SK-N-DZ (cell line): ENCODE results near the gene B3GALT4. TPM values are rescaled to one million over a fixed set of nuclear protein-coding genes. Genes with fewer than 3 reads are reported as not detected.
"Not testable (repeated sequence)": the region's sequence is repeated elsewhere in the genome, so short reads cannot be mapped to it uniquely, and the experiment has no call there.

Experiments used
- DNase-seq: peaks from one replicate; pipeline ENCODE4 v3.0.0-alpha.2; 2015; ENCODE audit warnings: low spot score
- polyA plus RNA-seq, 2 experiments: library from polyadenylated mRNA; depleted of rRNA; stranded (reverse); fragments of >200 nt; gene quantifications; 2 replicates each; pipeline ENCODE4 v1.2.3, GENCODE V29; 2014

B3GALT4 gene, protein sequence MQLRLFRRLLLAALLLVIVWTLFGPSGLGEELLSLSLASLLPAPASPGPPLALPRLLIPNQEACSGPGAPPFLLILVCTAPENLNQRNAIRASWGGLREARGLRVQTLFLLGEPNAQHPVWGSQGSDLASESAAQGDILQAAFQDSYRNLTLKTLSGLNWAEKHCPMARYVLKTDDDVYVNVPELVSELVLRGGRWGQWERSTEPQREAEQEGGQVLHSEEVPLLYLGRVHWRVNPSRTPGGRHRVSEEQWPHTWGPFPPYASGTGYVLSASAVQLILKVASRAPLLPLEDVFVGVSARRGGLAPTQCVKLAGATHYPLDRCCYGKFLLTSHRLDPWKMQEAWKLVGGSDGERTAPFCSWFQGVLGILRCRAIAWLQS
- 0.12 and 0.42 TPM in 2 replicates for polyA plus RNA-seq (2014; cell fraction: cytosol; rRNA removed)
- 0.19 and 0.38 TPM in 2 replicates for polyA plus RNA-seq (2014; cell fraction: nucleus; rRNA removed)

DNA sequence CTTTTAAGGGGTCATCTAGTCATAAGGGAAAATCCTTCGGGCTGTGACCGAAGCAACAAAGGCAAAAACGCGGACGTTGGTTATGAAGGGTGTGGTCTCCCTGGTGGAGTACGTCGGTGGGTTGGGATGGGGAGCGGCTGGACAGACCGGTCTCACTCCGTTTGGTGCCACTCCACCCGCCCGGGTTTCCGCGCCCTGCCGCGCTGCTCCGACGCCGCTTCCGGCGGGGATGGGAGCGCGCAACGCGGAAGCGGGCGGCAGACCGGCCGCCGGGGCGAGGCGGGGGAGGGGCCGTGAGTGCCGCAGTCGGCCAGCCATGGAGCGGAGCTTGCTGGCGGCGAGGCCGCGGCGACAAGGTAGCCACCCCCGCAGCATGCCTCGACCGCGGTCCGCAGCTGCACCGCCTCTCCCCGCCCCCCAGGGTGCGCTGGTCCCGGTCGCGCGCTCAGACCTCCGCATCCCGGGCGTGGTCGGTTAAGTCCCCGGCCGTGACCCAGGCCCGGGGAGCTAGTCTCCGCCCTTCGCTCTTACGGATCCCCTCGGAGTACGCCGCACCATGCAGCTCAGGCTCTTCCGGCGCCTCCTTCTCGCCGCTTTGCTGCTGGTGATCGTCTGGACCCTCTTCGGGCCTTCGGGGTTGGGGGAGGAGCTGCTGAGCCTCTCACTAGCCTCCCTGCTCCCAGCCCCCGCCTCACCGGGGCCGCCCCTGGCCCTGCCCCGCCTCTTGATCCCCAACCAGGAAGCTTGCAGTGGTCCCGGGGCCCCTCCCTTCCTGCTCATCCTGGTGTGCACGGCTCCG is at the start of gene B3GALT4:
B3GALT4 (plus strand) TSS at position 260 of the 799 bp plus-strand sequence; CDS start at position 557, 297 bp downstream.
- DNase-seq = peak; percentile 87

DNA sequence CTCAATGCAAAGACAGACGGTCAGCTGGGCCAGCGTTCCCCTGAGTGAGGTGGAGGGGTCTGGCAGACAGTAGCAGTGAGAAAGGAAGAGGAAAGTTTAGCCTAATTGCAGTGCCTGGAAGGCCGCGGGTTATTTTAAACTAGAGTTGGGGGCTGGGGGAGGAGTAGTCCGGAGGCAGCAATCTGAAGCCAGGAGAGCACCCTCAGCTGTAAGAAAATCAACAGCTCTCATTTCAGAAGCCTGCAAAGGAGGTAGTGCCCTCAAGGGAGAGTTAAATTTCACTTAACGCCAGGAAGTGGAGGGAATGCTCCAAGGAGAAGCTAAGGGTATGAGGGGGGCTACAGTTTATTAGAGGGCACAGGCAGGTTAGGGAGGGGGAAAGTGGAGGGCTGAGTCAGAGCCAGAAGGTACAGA is 41.7 kb upstream of the B3GALT4 start:
- DNase-seq = no peak

DNA sequence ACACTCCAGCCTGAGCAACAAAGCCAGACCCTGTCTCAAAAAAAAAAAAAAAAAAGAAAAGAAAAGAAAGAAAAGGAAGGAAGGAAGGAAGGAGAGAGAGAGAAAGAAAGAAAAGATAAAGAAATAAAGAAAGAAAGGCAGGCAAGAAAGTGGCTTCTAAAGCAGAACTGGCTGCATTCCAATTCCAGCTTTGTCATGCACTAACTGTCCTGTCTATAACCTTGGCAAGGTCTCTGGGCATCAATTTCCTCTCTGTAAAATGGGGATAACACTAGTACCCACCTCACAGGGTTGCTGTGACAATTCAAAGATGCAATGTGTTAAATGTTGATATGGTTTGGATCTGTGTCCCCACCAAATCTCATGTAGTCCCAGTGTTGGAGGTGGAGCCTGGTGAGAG is 40.6 kb upstream of the B3GALT4 start:
- no peak for DNase-seq

DNA sequence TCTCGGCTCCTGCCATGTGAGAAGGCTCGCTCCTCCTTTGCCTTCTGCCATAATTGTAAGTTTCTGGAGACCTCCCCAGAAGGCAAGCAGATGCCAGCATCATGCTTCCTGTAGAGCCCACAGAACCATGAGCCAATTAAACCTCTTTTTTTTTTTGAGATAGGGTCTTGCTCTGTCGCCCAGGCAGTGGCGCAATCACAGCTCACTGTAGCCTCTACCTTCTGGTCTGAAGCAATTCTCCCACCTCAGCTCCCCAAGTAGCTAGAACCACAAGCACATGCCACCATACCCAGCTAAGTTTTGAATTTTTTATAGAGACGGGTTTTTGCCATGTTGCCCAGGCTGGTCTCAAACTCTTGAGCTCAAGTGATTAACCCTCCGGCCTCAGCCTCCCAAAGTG is 40.1 kb upstream of the B3GALT4 start:
- DNase-seq = no peak

DNA sequence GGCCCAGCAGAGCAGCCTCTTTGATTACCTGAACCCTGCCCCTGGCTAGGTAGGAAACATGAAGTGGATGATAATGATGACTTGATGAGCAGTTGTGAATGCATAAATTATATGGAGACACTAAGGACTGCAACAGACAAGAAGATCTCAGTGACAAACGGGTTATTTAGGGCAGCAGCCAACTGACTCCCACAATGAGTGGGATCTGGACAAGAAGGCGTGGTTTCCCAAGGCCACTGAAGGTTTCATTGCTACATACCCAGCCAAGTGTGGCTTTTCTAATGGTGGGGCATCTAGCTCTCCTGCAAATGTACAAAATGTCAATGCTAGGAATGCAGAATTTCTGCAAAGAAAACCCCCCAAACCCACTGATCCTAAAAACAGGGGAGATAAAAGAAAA is 39.2 kb upstream of the B3GALT4 start:
- DNase-seq = no peak

DNA sequence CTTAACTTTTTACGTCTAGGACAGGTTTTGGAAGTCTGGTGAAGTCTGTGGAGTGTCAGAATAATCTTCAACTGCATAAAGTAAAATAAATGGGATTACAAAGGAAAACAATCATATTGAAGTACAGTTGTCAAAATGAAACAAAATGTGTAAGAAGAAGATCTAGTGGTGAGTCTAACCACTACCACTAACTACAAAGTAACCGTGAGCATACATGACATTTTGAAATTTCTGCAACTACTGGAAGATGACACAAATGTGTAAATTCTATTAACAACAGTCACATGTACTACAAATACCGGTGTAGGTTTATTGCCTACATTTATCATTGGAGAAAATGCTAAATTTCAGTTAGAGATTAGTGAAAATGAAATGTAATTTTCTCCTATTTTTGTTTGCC is 35.0 kb upstream of the B3GALT4 start:
- no peak for DNase-seq

DNA sequence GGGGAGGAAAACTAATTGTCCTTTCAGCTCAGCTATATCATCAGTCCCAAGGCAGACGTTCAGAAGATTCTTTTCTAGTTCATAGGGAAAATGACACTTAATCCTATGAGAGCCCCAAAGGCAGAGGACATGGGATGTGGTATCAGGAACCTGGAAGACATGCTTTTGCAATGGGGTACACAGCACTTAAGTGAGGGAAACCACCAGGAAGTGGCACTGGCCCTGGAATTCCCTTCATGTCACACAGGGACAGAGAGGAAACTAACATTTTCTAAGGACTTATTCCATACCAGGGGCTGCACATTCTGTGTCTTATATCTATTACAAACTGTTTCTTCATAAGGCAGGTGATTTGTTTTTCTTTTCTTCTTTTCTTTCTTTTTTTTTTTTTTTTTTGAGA is 33.4 kb upstream of the B3GALT4 start:
- DNase-seq = no peak

DNA sequence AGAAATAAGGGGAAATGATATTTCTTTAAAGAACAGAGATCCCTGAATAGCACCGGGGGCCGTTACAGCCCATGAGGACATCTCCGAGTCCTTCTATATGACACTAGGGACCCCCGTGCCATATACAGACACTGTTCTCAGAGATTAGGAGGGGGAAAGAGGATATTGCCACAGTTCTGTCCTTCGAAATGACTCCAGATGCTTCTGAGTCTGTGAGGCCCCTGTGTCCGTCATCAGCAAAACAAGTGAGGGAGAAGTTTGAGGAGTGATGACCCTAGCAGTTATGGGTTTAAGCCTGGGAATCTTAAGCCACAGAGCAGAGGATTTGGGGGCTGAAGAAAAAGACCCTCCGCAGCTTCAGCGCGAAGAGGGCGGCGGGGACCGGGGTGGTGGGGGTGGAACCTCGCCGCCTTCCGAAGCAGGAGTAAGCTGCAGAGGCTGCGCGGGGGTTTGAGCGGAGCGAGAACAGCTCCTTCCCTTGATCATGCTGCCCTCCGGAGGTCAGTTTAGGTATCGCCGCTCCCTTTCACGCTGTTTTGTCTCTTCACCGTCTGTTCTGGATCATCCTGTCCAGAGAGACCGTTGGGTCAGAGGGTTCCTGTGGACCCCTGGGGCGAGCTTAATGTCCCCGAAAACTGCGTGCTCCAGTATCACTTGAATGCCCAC is 28.8 kb upstream of the B3GALT4 start:
- DNase-seq = peak; percentile 85

DNA sequence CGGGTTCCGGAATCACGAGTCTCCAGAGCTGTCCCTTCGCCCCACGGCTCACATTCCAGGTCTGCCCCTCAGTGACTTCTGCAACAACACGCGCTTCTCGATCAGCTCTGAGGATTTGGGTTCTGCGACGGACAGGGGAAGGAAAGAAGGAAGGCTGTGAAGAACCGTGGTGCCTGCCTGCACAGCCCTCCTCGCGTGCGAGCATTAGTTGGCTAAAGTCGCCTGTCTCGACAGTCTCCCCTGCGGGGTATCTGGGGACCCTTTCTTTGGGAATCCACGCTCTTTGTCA is 28.3 kb upstream of the B3GALT4 start:
- no peak for DNase-seq

DNA sequence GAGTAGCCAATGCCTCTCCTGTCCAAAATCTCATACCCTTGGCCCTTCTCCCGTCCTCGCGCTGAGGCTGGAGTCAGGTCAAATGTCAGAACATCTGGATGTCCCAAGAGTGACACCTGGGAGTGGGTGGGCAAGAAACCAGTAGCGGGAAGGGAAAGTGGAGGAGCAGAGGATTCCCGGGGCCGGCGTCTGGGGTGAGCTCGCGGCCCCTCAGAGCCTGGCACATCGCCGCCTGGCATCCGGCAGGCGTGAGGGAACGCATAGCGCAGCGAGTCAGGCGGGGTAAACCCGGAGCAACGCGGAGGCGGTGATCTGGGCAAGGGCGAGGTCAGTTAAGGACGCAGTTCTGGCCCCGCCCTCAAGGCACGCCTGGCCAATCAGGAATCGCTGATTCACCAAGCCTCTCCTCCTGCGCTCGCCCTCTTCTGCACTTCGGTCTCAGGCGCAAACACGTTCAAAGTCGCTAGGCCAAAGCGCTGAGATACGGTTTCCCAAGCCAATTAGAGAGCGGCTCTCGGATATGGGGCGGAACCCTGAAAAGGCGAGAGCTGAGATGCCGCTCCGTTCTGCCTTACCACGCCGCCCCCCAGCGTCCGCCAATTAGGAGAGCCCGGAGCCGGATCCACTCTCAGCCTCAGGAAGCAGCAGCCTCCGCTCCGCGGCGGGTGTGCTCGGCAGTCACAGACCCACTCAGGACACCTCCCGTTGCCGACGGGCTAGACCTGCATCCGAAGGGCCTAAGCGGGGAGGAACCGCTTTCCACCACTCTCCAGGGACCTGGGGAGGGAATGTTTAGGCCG is 27.8 kb upstream of the B3GALT4 start:
- DNase-seq = peak; percentile 99

DNA sequence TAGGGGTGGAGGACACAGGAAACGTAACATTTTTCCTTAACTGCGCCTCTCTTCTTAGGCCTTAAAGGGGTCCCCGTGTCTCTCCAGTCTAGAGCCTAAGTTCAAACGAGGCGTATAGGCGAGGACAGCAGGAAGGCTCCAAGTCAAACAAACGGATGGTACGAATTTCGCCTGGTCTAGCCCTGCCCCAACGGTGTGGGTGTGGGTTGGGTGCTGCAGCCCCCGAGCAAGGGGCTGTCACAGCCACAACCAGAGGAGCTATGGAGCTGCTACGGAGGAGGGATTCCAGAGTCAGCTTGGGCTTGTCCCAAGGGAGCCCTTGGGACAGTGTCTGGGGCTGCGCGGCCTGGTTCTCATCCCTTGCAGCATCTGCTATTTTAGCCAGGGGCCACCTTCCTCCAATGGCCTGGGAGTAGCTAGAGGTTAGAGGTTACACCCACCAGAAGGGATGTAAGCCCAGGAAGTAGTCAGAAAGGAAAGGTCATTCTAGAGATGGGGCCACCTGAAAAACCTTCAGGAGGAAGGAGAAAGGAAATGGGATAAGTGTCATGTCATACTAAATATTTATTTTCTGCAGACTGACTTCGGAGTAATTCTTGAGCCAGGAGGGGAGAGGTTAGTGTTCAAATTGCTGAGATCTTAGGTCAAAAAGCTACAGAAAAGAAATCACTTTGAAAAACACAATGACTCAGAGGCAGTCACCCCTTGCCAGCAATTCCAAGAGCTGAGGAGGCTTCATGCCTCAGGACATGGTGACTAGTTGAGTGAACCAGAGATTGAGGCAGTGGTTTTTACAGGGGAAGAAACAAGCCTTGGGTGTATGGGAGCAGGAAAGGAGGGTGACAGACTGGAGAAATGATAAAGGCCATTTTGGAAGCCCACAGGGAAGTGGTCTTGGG is 26.9 kb upstream of the B3GALT4 start:
- DNase-seq = peak; percentile 87

DNA sequence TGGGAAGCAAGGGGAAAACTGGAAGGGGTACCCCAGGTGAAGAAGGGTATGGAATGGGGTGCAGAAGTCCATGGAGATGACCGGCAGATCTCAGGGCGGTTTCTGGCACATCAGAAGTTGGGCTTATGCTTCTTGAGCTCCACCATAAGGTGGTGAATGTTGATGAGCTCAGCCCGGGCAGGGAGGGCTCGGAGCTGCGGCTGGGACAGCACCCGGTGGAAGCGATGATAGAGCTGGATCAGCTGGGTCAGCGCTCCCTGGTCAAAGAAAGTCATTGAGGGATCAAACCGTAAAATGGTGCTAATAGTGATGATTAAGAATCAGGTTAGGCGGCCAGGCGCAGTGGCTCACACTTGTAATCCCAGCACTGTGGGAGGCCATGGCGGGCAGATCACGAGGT is 26.2 kb upstream of the B3GALT4 start:
- no peak for DNase-seq

DNA sequence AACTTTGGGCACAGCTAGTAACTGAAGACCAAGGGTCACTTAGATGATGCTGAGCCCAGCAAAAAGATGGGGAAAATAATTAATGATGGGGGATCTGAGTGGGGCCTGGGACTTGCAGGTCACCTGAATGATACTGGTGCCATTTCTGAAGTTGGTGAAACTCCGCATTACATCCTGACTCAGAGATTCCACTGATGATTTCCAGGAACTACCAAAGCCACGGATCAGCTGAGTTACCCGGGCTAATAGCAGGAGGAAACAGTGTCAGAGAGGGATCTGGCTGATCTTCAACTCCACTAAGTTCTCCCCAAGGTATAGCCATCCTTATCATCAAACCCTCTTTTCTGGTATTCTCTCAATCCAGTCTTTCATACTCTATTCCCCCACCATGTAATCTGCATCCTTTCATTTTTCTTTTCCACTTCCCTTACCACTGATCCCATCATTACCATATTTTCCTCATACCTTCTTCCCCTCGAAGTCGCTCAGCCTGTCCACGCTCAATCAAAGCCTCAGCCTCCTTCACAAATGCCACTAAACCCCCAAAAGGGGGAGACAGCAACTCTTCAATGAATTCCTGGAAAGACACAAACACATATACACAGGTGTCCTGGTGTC is 25.4 kb upstream of the B3GALT4 start:
- no peak for DNase-seq

DNA sequence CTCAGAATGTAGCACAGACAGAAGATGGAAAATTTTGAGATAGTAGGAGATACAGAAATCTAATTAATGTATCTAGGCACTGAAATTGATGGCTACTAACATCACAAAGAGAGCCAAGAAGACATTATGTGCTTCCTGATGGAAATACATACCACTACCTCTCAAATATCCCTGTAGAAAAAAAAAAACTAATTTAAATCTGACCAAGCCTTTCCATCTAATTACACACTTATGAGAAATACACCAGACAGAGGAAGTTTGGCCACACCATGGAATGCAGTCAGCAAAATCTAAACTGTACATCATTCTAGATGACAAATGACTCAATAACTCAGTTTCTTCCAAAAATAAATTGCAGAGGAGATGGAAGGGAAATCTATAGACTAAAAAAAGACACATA is 24.2 kb upstream of the B3GALT4 start:
- DNase-seq = no peak

DNA sequence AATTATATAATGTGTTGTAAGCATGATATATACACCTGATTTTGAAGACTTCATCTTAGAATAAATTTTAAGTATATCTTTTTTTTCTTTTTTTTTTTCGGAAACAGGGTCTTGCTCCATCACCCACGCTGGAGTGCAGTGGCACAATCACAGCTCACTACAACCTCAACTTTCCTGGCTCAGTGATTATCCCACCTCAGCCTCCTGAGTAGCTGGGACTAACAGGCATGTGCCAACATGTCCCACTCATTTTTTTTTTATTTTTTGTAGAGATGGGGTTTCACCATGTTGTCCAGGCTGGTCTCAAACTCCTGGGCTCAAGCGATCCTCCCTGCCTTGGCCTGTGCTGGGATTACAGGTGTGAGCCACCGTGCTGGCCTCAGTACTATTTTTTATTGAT is 22.3 kb upstream of the B3GALT4 start:
- DNase-seq = no peak

DNA sequence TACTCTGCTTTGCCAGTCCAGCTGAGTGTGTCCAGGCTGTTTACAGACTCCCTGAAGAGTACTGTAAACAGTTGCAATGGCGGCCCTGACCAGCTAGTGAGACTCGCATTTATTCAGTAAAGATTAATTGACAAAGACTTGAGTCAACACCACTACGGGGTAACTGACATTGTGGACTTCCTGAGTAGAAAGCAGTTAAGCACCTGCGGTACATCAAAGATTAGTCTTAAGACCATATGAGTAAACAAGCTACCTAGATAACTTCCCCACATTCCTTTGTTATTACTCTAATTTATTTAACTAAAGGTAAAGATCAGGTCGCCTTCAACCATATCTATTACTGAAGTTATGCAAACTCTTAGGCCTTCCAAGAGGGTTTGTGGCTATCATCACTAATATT is 17.9 kb upstream of the B3GALT4 start:
- DNase-seq = no peak

DNA sequence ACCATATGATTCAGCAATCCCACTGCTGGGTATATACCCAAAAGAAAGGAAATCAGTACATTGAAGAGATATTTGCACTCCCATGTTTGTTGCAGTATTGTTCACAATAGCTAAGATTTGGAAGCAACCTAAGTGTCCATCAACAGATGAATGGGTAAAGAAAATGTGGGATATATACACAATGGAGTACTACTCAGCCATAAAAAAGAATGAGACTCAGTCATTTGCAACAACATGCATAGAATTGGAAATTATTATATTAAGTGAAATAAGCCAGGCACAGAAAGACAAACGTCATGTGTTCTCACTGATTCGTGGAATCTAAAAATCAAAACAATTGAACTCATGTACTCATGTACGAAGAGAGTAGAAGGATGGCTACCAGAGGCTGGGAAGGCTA is 14.4 kb upstream of the B3GALT4 start:
- DNase-seq = not testable (repeated sequence)

DNA sequence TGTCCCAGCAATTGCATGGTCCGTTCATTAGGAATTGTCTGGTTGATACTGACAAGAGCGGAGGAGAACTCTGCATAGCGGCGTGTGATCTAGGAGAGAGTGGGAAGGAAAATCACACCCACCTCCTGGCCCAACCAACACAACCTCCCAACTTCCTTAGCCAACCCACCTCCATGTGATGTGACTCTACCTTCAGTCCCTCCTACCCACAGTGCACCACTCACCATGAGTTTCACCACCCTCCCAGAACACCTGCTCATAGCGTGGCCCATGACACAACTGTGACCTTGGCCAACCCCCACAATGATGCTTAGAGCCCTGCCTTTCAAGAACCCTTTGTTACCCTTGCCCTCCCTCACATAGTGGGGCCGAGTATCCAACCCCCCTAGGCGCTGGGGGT is 12.9 kb upstream of the B3GALT4 start:
- DNase-seq = no peak

DNA sequence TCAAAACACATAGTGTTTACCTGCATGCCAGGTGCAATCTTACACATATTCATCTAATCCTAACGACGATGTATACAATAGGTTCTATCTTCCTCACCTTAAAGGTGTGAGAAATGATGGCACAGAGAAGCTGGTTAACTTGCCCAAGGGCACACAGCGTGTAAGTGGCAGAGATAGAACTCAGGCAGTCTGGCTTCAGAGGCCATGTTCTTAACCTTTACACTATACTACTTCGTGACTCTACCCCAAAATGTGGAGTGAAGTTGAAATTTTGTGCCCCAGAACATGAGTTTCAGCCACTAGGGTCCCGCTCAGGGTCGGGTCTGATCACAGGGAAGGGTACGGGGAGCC is 5.8 kb upstream of the B3GALT4 start:
- DNase-seq = no peak
